Measurements from ENCODE around the gene EVPL.

- TF ChIP-seq, protein P1, sequence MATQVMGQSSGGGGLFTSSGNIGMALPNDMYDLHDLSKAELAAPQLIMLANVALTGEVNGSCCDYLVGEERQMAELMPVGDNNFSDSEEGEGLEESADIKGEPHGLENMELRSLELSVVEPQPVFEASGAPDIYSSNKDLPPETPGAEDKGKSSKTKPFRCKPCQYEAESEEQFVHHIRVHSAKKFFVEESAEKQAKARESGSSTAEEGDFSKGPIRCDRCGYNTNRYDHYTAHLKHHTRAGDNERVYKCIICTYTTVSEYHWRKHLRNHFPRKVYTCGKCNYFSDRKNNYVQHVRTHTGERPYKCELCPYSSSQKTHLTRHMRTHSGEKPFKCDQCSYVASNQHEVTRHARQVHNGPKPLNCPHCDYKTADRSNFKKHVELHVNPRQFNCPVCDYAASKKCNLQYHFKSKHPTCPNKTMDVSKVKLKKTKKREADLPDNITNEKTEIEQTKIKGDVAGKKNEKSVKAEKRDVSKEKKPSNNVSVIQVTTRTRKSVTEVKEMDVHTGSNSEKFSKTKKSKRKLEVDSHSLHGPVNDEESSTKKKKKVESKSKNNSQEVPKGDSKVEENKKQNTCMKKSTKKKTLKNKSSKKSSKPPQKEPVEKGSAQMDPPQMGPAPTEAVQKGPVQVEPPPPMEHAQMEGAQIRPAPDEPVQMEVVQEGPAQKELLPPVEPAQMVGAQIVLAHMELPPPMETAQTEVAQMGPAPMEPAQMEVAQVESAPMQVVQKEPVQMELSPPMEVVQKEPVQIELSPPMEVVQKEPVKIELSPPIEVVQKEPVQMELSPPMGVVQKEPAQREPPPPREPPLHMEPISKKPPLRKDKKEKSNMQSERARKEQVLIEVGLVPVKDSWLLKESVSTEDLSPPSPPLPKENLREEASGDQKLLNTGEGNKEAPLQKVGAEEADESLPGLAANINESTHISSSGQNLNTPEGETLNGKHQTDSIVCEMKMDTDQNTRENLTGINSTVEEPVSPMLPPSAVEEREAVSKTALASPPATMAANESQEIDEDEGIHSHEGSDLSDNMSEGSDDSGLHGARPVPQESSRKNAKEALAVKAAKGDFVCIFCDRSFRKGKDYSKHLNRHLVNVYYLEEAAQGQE (IDR thresholded peaks at IDR 0.05; ENCODE audit: unreplicated experiment) = no peak
- TF ChIP-seq EZH2 (IDR thresholded peaks at IDR 0.05; ENCODE audit: low read depth, unreplicated experiment) = no peak
- TF ChIP-seq ETS1 (IDR thresholded peaks at IDR 0.05) = no peak
- TF ChIP-seq, protein P2, sequence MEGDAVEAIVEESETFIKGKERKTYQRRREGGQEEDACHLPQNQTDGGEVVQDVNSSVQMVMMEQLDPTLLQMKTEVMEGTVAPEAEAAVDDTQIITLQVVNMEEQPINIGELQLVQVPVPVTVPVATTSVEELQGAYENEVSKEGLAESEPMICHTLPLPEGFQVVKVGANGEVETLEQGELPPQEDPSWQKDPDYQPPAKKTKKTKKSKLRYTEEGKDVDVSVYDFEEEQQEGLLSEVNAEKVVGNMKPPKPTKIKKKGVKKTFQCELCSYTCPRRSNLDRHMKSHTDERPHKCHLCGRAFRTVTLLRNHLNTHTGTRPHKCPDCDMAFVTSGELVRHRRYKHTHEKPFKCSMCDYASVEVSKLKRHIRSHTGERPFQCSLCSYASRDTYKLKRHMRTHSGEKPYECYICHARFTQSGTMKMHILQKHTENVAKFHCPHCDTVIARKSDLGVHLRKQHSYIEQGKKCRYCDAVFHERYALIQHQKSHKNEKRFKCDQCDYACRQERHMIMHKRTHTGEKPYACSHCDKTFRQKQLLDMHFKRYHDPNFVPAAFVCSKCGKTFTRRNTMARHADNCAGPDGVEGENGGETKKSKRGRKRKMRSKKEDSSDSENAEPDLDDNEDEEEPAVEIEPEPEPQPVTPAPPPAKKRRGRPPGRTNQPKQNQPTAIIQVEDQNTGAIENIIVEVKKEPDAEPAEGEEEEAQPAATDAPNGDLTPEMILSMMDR (conservative IDR thresholded peaks at IDR 0.05; ENCODE audit: low read depth in 2 of 2) = no peak
- TF ChIP-seq POLR2AphosphoS5 (IDR thresholded peaks at IDR 0.05; ENCODE audit: low read depth) = no peak
- no peak for TF ChIP-seq JUNB (IDR thresholded peaks at IDR 0.05; ENCODE audit: unreplicated experiment)
- TF ChIP-seq NANOG (IDR thresholded peaks at IDR 0.05; ENCODE audit: borderline replicate concordance) = no peak
- no peak for TF ChIP-seq CREB1 (CRISPR knock-in tag; IDR thresholded peaks at IDR 0.05; ENCODE audit: low read depth)
- no peak for TF ChIP-seq EZH2phosphoT487 (IDR thresholded peaks at IDR 0.05; ENCODE audit: unreplicated experiment)
These were observed 30.2 kb downstream of the EVPL start for GRCh38 chr17:75996665-75997590.

All from GM23338 (cell line).